Heart left ventricle (tissue), 13 donors: ENCODE measurements around the gene STRBP.

Experiments used
- POLR2A ChIP-seq, 2 donors: fragments of 450-650 bp; IDR thresholded peaks; one replicate each; pipeline ENCODE4 v1.6.1; 2017; ENCODE audit warnings: antibody characterized with exemption in 2 of 2, mild to moderate bottlenecking in 2 of 2, moderate library complexity in 2 of 2
- TF ChIP-seq, protein P1 (sequence below), 12 donors: fragments of 200-600 bp; sonication (generic) in 4 of 12; IDR thresholded peaks; one replicate each; pipeline versions ENCODE4 v1.5.0 to v1.8.0; 2018 to 2022; ENCODE audit warnings: antibody characterized with exemption in 12 of 12, mild to moderate bottlenecking in 5 of 12
- donor health status: ischemic (EF 13 %, LVEDD 7.1; RV severe dilation, severe dysfunction).
- donor health status: DM: no; HTN: yes; CAD: no.
- donor health status: DM: no; HTN: no; CAD: no.
- donor health status: ischemic (EF 25% LVEDD 6.9; RV normal size, moderate dysfunction).
- donor health status: ischemic (EF 25% LVEDD 5.7; RV mildly dilated, moderate dysfunction).
- donor health status: ischemic (EF 35%, LVEDD 5.7; RV mildly dilated, moderate dysfunction).
- donor health status: nonischemic (EF 11% LVEDD 7.7; RV severe dilation, severe dysfunction).
- donor health status: DM: yes; HTN: yes; CAD: no.
- donor health status: PGD.
- donor health status: ischemic (EF 29% LVEDD 5.4; RV normal size, mild dysfunction).
- donor health status: nonischemic (EF 23%, LVEDD 6.1; RV moderate dilation, normal function).

DNA sequence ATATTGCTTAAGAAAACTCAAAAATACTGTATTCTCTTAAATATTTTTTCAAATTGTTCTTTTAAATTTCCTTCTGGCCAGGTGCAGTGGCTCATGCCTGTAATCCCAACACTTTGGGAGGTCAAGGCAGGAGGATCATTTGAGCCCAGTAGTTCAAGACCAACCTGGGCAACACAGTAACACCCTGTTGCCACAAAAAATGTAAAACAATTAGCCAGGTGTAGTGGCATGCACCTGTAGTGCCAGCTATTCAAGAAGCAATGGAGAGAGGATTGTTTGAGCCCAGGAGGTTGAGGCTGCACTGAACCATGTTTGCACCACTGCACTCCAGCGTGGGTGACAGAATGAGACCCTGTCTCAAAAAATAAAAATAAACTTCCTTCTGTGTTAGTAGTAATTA lies 94.3 kb downstream of the STRBP start:
- TF ChIP-seq, protein P1, sequence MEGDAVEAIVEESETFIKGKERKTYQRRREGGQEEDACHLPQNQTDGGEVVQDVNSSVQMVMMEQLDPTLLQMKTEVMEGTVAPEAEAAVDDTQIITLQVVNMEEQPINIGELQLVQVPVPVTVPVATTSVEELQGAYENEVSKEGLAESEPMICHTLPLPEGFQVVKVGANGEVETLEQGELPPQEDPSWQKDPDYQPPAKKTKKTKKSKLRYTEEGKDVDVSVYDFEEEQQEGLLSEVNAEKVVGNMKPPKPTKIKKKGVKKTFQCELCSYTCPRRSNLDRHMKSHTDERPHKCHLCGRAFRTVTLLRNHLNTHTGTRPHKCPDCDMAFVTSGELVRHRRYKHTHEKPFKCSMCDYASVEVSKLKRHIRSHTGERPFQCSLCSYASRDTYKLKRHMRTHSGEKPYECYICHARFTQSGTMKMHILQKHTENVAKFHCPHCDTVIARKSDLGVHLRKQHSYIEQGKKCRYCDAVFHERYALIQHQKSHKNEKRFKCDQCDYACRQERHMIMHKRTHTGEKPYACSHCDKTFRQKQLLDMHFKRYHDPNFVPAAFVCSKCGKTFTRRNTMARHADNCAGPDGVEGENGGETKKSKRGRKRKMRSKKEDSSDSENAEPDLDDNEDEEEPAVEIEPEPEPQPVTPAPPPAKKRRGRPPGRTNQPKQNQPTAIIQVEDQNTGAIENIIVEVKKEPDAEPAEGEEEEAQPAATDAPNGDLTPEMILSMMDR (IDR thresholded peaks at IDR 0.05): no peak
- TF ChIP-seq POLR2A (IDR thresholded peaks at IDR 0.05): no peak
